Heart left ventricle (tissue), 16 donors: ENCODE results near the gene PTPRN2. TPM values are rescaled to one million over a fixed set of nuclear protein-coding genes. Genes with fewer than 3 reads are reported as not detected.

Source experiments
- ATAC-seq, 4 donors: fragments of 200-7000 bp; cut with Tn5 transposase; one replicate each; pipeline ENCODE4 v1.9.1; 2020 to 2022; ENCODE audit warnings: moderate library complexity in 4 of 4, mild to moderate bottlenecking in 3 of 4, moderate number of reproducible peaks in 1 of 4
- DNase-seq, 5 donors: peaks; one replicate each; pipeline ENCODE4 v3.0.0-alpha.2; 2020
- H3K27ac ChIP-seq, 12 donors: fragments of 200-600 bp; sonication (generic) in 4 of 12; one replicate each; pipeline versions ENCODE4 v1.5.0 to v1.8.0; 2016 to 2022; ENCODE audit warnings: mild to moderate bottlenecking in 2 of 12
- H3K27me3 ChIP-seq, 9 donors: fragments of 200-600 bp; sonication (generic) in 2 of 9; one replicate each; pipeline versions ENCODE4 v1.5.1 to v1.8.0; 2016 to 2022; ENCODE audit warnings: mild to moderate bottlenecking in 3 of 9
- H3K36me3 ChIP-seq, 9 donors: fragments of 200-600 bp; sonication (generic) in 2 of 9; one replicate each; pipeline versions ENCODE4 v1.5.0 to v1.8.0; 2018 to 2022; ENCODE audit warnings: mild to moderate bottlenecking in 2 of 9
- H3K4me1 ChIP-seq, 12 donors: fragments of 200-600 bp; sonication (generic) in 4 of 12; one replicate each; pipeline versions ENCODE4 v1.5.0 to v1.8.0; 2016 to 2022; ENCODE audit warnings: mild to moderate bottlenecking in 3 of 12
- H3K4me3 ChIP-seq, 12 donors: fragments of 200-600 bp; sonication (generic) in 4 of 12; one replicate each; pipeline versions ENCODE4 v1.5.0 to v1.8.0; 2017 to 2022; ENCODE audit warnings: mild to moderate bottlenecking in 9 of 12, moderate library complexity in 4 of 12
- H3K9me3 ChIP-seq, 12 donors: fragments of 200-600 bp; sonication (generic) in 4 of 12; one replicate each; pipeline versions ENCODE4 v1.5.0 to v1.8.0; 2016 to 2022; ENCODE audit warnings: mild to moderate bottlenecking in 1 of 12
- POLR2A ChIP-seq, 2 donors: fragments of 450-650 bp; IDR thresholded peaks; one replicate each; pipeline ENCODE4 v1.6.1; 2017; ENCODE audit warnings: antibody characterized with exemption in 2 of 2, mild to moderate bottlenecking in 2 of 2, moderate library complexity in 2 of 2
- WGBS, 4 donors: extraction: QIAGEN DNeasy Blood & Tissue Kit in 2 of 4; methylation state at CpG; one replicate each; pipeline versions ENCODE4 v1.1.5 to v1.1.7; 2013 to 2018; 5-methylcytosine and 5-hydroxymethylcytosine counted together
- intact Hi-C, 10 donors: fragments of 100-400 bp; cut with DNase I; formaldehyde crosslinking; loops; one replicate each; pipeline versions ENCODE4 v1.11.1 to v1.14.2; 2022
- polyA plus RNA-seq, 2 donors: library from polyadenylated mRNA; stranded (reverse); fragments of 200-250 nt; gene quantifications; one replicate each; pipeline ENCODE4 v1.2.3, GENCODE V29; 2013
- total RNA-seq, 9 donors: library from RNA; depleted of rRNA in 2 of 9; stranded (reverse); fragments of >200 nt in 2 of 9; fragmentation: NEBNext Ultra II Directional in 3 of 9; extraction: Animal tissue kit (Norgen Biotek cat#: 25700) in 3 of 9; gene quantifications; one replicate each; pipeline versions ENCODE4 v1.1.0 to v1.2.4, GENCODE V29; 2016 to 2023
- TF ChIP-seq, protein P1 (sequence below), 12 donors: fragments of 200-600 bp; sonication (generic) in 4 of 12; IDR thresholded peaks; one replicate each; pipeline versions ENCODE4 v1.5.0 to v1.8.0; 2018 to 2022; ENCODE audit warnings: antibody characterized with exemption in 12 of 12, mild to moderate bottlenecking in 5 of 12
- donor health status: ischemic (EF 13 %, LVEDD 7.1; RV severe dilation, severe dysfunction).
- donor health status: healthy with polysubstance abuse.
- donor health status: DM: no; HTN: yes; CAD: no.
- donor health status: DM: no; HTN: no; CAD: no.
- donor health status: ischemic (EF 25% LVEDD 6.9; RV normal size, moderate dysfunction).
- donor health status: ischemic (EF 25% LVEDD 5.7; RV mildly dilated, moderate dysfunction).
- donor health status: healthy.
- donor health status: DM: yes; HTN: yes; CAD: no.
- donor health status: ischemic (EF 35%, LVEDD 5.7; RV mildly dilated, moderate dysfunction).
- donor health status: nonischemic (EF 11% LVEDD 7.7; RV severe dilation, severe dysfunction).
- donor health status: DM: yes; HTN: yes; CAD: no.
- donor health status: PGD.
- donor health status: ischemic (EF 29% LVEDD 5.4; RV normal size, mild dysfunction).
- donor health status: nonischemic (EF 23%, LVEDD 6.1; RV moderate dilation, normal function).

Gene PTPRN2
- total and polyA plus RNA-seq, 11 donors = 0.61 to 2.3 (median 1.3) TPM

DNA sequence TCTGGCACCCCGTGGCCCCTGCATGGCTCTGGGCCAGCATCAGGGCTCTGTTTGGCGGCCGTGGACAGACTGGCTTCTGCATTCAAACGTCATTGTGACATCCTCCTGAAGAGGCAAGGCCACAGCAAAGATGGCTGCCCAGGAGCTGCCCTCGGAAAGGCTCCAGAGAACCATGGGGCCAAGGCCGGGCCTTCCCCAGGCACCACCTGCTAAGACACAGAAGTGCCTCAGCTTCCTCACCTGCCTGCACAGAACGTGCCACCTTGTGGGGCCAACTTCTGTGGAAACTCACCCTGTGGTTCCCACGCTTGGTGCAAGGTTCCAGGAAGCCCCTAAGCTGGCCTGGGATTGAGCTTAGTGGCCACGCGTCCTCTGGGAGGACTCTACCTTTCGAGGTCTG lies 396.9 kb downstream of the PTPRN2 start:
- H3K36me3 ChIP-seq = no peaks in the 10 kb centered on the region
- H3K9me3 ChIP-seq = peaks cover 0 to 24% (median 11%) of the 10 kb centered on the region in 12 donors
- WGBS, 4 donors = 76 to 84% (median 77%) methylated on average over 7 to 11 of the region's 11 CpGs
- no peak for DNase-seq
- TF ChIP-seq, protein P1, sequence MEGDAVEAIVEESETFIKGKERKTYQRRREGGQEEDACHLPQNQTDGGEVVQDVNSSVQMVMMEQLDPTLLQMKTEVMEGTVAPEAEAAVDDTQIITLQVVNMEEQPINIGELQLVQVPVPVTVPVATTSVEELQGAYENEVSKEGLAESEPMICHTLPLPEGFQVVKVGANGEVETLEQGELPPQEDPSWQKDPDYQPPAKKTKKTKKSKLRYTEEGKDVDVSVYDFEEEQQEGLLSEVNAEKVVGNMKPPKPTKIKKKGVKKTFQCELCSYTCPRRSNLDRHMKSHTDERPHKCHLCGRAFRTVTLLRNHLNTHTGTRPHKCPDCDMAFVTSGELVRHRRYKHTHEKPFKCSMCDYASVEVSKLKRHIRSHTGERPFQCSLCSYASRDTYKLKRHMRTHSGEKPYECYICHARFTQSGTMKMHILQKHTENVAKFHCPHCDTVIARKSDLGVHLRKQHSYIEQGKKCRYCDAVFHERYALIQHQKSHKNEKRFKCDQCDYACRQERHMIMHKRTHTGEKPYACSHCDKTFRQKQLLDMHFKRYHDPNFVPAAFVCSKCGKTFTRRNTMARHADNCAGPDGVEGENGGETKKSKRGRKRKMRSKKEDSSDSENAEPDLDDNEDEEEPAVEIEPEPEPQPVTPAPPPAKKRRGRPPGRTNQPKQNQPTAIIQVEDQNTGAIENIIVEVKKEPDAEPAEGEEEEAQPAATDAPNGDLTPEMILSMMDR (IDR thresholded peaks at IDR 0.05) = no peak
- TF ChIP-seq POLR2A (IDR thresholded peaks at IDR 0.05) = no peak
- H3K4me1 ChIP-seq = no peaks in the 10 kb centered on the region
- intact Hi-C loops = no loop called here
- H3K27ac ChIP-seq = no peak overlapping the region
- no peak overlapping the region for H3K4me3 ChIP-seq
- H3K27me3 ChIP-seq = no peaks in the 10 kb centered on the region
- no peak for ATAC-seq

DNA sequence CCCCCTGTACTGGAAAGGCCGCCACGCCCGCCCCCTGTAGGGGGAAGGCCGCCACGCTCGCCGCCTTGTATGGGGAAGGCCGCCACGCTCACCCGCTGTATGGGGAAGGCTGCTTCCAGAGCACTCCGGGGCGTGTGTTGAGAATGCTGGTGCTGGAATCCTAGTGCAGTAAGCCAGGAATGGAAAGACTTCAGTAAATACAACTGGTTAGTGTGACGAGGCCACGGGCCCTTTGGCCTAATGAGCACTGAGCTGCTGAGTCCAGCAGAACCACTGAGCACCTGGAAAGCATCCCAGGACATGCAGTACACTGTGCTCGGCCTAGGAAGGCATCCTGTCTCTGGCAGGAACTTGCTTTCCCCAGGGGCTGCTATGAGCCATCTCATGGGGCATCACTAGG lies 398.9 kb downstream of the PTPRN2 start:
- no peak for TF ChIP-seq POLR2A (IDR thresholded peaks at IDR 0.05)
- TF ChIP-seq, protein P1 (IDR thresholded peaks at IDR 0.05) = no peak
- Histone ChIP-seq H3K4me1 (no peaks in the 10 kb centered on the region), H3K36me3 (no peaks in the 10 kb centered on the region), H3K27ac (no peak overlapping the region), H3K4me3 (no peak overlapping the region), H3K27me3 (no peaks in the 10 kb centered on the region), H3K9me3 (peaks cover 0 to 15% (median 0%) of the 10 kb centered on the region in 12 donors)
- WGBS, 4 donors = 85 to 94% (median 89%) methylated on average over 5 to 15 of the region's 15 CpGs
- intact Hi-C loops = no loop called here
- DNase-seq (no peak), ATAC-seq (no peak)

DNA sequence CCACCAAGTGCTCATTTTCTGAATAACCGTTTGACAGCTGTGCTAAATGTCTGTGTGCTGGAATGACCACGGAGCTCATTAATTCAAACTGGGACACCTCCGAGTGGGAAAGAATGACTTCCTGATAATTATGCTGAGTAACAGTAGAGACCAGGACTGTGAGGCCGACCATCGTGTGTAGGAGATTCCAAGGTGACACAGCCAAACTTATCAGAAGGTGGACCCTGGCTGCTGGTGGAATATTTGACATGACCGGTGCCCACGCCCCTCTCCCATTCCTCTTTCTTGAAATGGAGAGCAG lies 400.0 kb downstream of the PTPRN2 start:
- intact Hi-C loops = no loop called here
- Histone ChIP-seq H3K27ac (no peak overlapping the region), H3K9me3 (peaks cover 0 to 21% (median 3%) of the 10 kb centered on the region in 12 donors), H3K27me3 (no peaks in the 10 kb centered on the region), H3K36me3 (no peaks in the 10 kb centered on the region), H3K4me3 (no peak overlapping the region), H3K4me1 (no peaks in the 10 kb centered on the region)
- ATAC-seq = no peak
- DNase-seq = no peak
- TF ChIP-seq, protein P1 (IDR thresholded peaks at IDR 0.05) = no peak
- no peak for TF ChIP-seq POLR2A (IDR thresholded peaks at IDR 0.05)
- 80 to 89% (median 89%) methylated on average over 7 of the region's 7 CpGs for WGBS, 4 donors

DNA sequence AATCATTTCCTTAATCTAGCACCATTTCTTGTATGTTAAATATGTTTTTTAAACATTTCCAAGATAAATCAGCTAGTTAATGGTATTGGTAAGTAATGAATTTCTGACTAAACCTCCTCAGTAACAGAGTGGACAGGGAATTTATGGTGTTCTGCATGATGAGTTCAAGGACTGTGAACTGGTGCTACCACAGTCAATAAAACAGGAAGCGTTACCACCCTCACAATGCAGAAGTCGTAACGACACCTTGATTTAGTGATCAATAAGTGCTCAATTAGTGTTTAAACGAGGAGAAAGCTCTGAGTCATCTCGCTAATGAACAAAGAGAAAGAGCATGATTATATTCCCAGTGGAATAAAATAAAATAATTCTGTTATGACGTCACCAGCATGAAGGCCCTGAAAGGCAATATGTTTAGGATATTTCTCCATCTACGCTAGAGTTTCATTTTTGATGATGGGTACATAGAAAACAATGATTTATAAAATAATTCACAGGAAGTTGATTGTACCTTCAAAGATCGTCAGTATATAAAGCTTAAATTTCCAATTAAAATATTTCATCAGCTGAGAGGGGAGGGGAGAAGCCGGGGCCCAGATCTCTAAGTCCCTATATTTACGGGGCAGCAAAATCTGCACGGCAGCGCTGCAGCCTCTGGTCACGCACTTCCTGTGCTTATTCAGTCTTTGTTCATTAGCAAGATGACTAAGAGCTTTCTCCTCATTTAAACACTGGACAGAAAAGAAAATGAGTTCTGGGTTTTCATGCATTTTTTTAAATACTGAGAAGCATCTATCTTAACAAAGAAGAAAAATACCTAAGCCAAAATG lies 400.5 kb downstream of the PTPRN2 start:
- Histone ChIP-seq H3K4me3 (no peak overlapping the region), H3K27ac (no peak overlapping the region), H3K36me3 (no peaks in the 10 kb centered on the region), H3K9me3 (peaks cover 0 to 24% (median 4%) of the 10 kb centered on the region in 12 donors), H3K4me1 (no peaks in the 10 kb centered on the region), H3K27me3 (no peaks in the 10 kb centered on the region)
- no peak for ATAC-seq
- 73 to 80% (median 77%) methylated on average over 13 of the region's 13 CpGs for WGBS, 4 donors
- intact Hi-C loops = no loop called here
- TF ChIP-seq, protein P1 (IDR thresholded peaks at IDR 0.05) = no peak
- no peak for TF ChIP-seq POLR2A (IDR thresholded peaks at IDR 0.05)
- DNase-seq = no peak
